Glomerular endothelial cell (primary cell): ENCODE measurements around the gene ZBTB34. TPM values are rescaled to one million over a fixed set of nuclear protein-coding genes. Genes with fewer than 3 reads are reported as not detected.

Experiments used
- DNase-seq: peaks from one replicate; pipeline ENCODE4 v3.0.0-alpha.2; 2011; ENCODE audit warnings: low read depth, low spot score; ENCODE audit errors: extremely low read depth
- total RNA-seq: library from RNA; depleted of rRNA; stranded (reverse); fragments of >200 nt; gene quantifications from 2 replicates; pipeline ENCODE4 v1.2.3, GENCODE V29; 2015

ZBTB34 gene
- total RNA-seq, 1 donor from 2014 or later: 12.8 TPM

DNA sequence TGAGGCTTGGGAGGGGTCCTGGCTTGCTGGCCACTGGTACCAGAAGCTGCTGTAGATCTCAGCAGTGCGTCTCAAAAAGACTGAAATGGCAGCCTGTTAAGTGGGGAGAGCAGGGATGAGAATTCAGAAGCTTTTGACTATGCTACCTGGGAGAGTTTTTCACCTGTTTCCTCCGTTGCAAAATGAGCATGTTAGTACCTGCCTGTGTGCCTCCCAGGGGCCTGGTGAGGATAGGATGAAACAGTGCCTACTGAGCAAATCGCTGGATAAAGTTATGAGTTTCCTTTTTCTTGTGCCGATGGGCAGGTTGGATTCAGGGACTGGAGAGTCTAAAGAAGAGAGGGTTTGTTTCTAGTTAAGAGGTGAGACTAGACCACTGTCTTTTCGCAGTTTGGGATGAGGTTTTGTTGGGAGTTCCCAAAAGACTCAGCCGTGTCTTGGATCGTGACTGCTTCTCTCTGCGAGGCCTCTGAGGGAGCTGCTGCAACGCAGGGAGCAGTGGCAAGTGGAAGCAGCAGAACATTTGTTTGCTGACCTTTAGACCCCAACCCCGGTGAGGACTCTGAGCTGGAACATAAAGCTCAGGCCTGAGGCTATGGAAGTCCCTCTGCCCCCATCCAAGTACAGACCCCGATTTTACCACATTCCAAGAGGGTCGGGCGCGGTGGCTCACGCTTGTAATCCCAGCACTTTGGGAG, 55.6 kb downstream of the ZBTB34 start:
- DNase-seq: no peak

DNA sequence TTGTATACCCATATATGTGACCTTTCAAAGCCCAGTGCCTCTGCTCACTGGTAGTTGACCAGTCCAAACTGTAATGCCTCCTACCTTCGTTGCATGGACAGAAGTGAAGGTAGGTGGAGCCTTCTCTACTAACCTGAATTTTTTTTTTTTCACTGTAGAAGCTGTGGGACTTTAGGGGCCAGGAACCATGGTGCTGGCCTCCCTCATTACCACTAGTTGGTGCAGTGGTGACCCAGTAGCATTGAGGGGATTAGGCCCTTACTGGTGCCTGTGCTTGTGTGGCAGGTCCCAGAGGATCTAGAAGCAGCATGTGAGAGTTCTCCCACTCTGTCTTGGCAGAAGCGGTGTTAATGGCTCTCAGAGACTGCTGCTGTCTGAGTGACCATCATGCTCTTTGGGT, 56.5 kb downstream of the ZBTB34 start:
- no peak for DNase-seq

DNA sequence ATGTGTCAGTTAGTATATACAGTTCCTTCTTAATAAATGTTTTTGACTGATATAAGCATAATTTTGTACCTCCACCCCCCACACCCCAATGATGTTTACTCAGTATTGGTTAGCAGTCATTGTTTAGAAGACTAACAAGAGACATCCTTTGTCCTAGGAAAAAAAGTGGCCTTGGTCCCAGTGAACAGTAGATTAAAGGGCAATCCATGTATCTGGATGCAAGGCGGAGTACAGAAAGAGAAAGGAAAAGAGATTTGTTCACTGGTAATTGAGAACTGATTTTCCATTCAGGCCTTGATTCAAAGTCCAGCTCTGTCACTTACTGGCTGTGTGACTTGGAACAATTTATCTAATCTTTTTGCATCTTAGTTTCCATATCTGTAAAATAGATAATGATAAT, 58.8 kb downstream of the ZBTB34 start:
- no peak for DNase-seq

DNA sequence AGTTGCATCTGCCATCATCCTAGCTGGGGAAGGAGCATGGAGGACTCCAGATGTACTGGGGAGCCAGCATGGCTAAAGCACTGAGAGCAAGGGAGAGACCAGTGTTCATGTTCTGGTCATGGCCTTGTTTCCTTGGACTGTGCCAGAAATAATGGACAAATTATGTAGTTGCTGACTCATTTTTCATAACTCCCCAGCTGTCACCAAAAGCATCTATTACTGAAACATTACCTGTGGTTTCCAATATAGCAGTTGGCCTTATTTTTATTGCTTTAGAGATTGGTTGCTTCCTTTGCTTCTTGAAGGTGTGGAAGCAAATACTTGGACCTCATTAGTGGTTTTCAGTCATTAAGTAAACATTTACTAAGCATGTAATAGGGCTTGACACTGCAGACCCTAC, 65.4 kb downstream of the ZBTB34 start:
- no peak for DNase-seq

DNA sequence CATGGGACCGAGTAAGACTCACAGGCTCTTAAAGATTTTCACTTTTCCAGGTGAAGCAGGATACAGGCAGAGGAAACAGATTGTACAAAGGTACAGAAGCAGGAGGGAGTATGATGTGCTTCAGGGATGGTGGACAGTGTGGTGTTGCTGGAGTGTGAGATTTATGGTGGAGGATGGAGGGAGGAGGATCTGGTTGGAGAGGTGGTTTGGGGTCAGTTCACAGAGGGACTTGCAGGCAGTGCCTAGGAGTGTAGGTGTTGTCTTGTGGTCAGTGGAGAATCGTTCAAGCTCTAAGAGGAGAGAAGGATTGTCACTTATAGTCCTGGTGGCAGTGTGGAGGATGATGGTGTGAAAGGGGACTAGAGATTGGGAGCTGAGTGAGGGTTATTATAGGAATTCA, 65.9 kb downstream of the ZBTB34 start:
- DNase-seq: no peak

DNA sequence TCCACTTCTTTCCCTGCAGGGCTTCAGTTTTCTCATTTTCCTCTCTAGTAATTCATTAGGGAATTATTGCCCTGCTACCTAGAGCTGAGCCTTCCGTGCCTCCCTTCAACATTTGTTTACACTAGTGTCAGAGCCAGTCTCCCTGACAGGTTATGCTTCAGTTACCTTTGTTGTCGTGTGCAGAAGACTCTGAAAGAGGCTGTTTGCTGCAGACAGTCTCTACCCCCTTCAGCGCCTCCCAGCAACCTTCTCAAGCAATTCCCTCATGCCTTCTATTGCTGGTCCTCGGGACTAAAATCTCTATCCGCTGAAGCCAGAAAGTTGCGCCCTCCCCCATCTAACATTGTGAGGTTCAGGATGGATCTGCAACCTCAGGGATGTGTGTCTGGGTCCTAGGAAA, 67.0 kb downstream of the ZBTB34 start:
- DNase-seq: no peak

DNA sequence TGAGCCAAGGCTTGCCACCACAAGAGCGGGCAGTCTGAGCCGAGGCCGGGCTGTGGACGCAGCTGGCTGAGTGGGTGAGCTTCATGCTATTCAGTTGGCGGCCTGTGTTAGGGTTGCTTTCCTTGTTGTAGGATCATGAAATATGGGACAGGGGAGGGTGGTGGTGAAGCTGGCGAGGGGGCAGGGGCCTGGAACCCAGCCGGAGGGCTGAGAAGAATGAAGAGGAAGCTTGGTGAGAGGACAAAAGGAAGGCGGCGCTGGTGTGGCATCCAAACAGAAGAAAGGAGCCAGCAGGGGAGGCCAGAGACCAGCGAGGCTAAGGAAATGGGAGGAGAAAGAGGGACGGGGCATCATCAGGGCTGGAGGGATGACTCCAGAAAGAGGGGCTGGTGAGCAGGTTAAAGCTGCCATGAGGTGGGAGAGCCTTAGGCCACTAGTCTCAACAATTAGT, 72.5 kb downstream of the ZBTB34 start:
- no peak for DNase-seq

DNA sequence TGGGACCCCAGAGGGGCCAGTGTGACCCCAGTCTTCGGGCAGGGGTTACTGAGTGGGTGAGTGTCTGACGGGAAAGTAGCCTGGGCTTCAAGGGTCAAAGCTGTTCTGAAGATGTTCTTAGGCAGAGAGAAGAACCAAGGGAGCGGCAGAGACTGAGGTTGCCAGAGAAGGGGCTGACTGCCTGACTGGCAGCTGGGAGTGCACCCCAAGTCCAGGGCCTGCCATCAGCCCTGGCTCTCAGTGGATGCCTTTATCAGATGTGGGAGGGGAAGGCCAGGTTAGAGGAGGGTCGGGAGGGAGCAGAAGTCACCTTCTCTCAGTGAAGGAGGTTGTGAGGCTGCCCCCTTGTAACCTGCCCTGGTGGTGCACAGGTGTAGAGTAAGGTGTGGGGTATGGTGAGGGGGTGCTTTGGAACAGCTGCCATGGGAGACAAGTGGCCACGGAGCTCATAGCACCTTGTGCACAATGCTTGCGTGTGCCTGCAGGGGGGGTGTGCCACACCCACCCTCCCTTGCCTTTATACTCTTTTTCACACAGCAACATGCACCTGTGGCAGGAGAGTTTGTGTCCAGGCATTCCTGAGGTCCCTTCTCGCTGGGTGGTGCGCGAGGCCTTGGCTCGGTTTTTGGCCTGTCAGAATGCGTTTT, 73.0 kb downstream of the ZBTB34 start:
- no peak for DNase-seq

DNA sequence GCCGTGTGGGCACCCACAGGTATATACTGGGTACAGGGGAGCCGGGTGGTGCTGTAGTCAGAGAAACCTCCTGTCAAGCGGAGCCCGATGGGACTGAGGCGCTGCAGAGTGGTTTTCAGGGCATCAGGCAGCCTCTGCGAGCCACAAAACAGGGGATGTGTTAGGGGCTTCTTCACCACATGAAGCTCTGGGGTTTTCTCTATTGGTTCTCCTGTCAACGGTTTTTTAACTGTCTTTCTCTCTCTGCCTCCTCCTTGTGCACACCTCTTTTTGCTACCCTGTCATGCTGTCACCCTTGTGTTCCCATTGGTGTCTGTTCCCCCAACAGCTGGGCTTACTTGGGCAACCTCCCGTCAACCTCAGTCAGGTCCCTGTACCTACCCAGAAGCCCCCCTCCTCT, 74.0 kb downstream of the ZBTB34 start:
- no peak for DNase-seq

Other genes starting within 250 kb of the ZBTB34 start
- gene LMX1B, start 246.7 kb upstream of the ZBTB34 start, total RNA-seq: 0.10 and 0.64 TPM in 2 replicates
- gene ZBTB43, start 55.6 kb upstream of the ZBTB34 start, total RNA-seq: 6.0 and 7.1 TPM in 2 replicates
- gene RALGPS1, start 54.1 kb downstream of the ZBTB34 start, total RNA-seq: 5.9 and 7.2 TPM in 2 replicates